ENCODE results near the gene CLTA.
"Not testable (repeated sequence)": the region's sequence is repeated elsewhere in the genome, so short reads cannot be mapped to it uniquely, and the experiment has no call there.

GRCh38 chr9:36180243-36180642 lies 10.5 kb upstream of the CLTA start:
- TF ChIP-seq, protein P1, sequence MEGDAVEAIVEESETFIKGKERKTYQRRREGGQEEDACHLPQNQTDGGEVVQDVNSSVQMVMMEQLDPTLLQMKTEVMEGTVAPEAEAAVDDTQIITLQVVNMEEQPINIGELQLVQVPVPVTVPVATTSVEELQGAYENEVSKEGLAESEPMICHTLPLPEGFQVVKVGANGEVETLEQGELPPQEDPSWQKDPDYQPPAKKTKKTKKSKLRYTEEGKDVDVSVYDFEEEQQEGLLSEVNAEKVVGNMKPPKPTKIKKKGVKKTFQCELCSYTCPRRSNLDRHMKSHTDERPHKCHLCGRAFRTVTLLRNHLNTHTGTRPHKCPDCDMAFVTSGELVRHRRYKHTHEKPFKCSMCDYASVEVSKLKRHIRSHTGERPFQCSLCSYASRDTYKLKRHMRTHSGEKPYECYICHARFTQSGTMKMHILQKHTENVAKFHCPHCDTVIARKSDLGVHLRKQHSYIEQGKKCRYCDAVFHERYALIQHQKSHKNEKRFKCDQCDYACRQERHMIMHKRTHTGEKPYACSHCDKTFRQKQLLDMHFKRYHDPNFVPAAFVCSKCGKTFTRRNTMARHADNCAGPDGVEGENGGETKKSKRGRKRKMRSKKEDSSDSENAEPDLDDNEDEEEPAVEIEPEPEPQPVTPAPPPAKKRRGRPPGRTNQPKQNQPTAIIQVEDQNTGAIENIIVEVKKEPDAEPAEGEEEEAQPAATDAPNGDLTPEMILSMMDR (IDR thresholded peaks at IDR 0.05), result not testable (repeated sequence)
- not testable (repeated sequence) for TF ChIP-seq SIN3A (IDR thresholded peaks at IDR 0.05; ENCODE audit: borderline replicate concordance, insufficient read depth, low read depth, low read length); POLR2AphosphoS5 (IDR thresholded peaks at IDR 0.05; ENCODE audit: low read depth, low read length); REST (IDR thresholded peaks at IDR 0.05; ENCODE audit: insufficient read depth in 1 of 2, low read depth in 2 of 2, low read length in 1 of 2)
